AG08395 (cell line): ENCODE data around the gene ALOX12.
"Not testable (repeated sequence)": the region's sequence is repeated elsewhere in the genome, so short reads cannot be mapped to it uniquely, and the experiment has no call there.

Experiments
- DNase-seq: peaks from one replicate; pipeline ENCODE4 v3.0.0; 2012; ENCODE audit warnings: mixed read lengths, low spot score

Gene ALOX12, protein sequence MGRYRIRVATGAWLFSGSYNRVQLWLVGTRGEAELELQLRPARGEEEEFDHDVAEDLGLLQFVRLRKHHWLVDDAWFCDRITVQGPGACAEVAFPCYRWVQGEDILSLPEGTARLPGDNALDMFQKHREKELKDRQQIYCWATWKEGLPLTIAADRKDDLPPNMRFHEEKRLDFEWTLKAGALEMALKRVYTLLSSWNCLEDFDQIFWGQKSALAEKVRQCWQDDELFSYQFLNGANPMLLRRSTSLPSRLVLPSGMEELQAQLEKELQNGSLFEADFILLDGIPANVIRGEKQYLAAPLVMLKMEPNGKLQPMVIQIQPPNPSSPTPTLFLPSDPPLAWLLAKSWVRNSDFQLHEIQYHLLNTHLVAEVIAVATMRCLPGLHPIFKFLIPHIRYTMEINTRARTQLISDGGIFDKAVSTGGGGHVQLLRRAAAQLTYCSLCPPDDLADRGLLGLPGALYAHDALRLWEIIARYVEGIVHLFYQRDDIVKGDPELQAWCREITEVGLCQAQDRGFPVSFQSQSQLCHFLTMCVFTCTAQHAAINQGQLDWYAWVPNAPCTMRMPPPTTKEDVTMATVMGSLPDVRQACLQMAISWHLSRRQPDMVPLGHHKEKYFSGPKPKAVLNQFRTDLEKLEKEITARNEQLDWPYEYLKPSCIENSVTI

DNA sequence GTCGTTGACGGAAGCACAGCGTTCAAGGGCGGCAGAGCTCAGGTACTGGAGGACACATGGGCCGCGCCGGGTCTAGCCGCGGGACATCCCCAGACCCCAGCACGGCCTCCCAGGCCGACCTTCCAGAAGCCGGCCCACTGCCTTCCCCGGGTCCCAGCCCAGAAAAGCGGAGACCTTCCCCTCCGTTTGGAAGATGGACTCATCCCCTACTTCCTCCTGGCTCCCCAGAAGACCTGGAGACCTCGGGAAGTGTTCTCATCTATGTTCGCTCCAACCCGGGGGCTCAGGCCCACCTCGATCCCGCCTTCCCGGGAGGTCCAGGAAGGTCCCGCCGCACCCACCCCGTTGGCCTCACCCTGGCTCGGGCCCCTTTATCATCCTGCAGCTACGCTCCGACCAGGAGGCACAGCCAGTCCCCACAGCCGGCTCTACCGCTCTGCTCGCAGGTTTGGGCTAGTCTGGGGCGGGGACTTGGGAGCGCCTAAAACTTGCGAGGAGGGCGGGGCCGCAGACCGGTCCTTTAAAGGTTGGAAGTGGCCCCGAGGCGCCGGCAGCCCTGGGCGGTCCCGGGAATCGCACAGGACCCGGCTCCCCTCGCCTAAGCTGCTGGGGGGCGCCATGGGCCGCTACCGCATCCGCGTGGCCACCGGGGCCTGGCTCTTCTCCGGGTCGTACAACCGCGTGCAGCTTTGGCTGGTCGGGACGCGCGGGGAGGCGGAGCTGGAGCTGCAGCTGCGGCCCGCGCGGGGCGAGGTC is at the start of gene ALOX12:
Gene ALOX12 (plus strand): TSS at position 550 of the 756 bp plus-strand sequence. CDS start 69 bp downstream, at position 619.
- no peak for DNase-seq

DNA sequence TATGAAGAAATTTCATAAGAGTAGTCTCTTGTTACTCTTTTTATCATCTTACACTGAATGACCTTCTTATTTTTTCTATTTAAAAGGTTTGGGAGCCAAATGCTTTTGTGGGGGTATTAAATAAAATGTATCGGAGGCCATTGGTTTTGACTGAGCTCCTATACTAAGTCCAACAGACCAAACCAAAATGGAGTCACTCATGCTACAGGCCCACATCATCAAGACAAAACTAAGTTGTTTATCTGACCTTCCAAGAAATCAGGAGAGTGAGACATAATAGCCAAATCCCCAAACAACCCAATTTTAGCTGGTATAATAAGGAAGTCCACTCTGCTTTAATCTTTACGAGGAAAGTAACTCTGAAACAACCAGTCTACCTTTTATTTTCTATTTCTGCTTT is 48.1 kb upstream of the ALOX12 start:
- no peak for DNase-seq

DNA sequence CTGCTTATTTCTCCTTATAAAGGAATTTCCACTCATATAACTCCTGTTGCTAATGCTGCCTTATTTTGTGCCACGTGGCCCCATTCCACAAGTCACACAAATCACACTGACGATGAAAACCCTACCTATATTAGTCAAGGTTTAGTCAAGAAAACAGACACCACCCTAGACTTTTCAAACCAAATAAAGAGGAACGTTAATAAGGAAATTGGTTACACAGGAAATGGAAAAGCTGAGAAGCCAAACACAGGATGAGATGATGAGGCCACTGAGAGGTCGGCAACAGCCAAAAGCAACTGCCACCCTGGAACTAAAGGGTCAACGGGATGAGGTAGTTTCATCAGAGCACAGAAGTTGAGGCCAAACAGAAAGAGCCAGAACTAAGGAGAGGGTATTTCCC is 47.3 kb upstream of the ALOX12 start:
- no peak for DNase-seq

DNA sequence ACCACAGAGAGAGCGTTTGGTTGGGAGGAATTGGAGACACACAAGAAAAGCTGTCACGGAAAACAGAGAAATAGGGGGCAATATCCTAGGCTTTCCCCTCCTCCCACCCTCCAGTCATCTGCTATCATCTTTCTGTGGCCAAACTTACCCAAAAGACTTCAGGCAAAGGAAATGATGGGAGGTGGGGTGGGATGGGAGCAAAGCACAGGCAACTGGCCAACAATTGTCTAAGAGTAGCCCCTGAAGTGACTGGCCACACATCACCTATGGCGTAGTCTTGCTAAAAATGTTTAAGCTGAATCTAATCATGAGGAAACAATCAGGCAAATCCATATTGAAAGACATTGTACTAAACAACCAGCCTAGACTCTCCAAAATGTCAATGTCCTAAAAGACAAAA is 46.9 kb upstream of the ALOX12 start:
- DNase-seq: no peak

DNA sequence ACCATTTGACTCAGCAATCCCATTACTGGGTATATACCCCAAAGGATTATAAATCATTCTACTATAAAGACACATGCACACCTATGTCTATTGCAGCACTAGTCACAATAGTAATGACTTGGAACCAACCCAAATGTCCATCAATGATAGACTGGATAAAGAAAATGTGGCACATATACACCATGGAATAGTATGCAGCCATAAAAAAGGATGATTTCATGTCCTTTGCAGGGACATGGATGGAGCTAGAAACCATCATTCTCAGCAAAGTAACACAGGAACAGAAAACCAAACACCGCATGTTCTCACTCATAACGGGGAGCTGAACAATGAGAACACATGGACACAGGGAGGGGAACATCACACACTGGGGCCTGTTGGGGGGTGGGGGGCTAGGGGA is 44.9 kb upstream of the ALOX12 start:
- DNase-seq: not testable (repeated sequence)

DNA sequence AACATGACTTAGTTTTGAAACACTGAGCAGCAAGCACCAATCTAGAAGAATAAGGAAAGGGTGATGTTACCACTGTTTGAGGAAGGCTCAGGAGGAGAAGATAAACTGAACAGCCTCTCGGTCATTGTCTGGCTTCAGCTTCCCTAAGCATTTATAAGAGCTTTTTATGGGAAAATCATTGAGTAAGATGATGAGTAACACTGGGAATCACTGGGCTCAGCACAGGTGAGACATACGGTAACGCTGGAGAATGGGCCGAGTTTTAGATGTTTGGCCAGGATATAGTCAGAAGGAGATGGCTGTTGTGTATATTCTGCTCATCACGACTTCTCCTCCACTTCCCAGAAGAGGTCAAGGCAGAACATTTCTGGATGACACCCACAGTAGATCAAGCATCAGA is 42.2 kb upstream of the ALOX12 start:
- DNase-seq: no peak

DNA sequence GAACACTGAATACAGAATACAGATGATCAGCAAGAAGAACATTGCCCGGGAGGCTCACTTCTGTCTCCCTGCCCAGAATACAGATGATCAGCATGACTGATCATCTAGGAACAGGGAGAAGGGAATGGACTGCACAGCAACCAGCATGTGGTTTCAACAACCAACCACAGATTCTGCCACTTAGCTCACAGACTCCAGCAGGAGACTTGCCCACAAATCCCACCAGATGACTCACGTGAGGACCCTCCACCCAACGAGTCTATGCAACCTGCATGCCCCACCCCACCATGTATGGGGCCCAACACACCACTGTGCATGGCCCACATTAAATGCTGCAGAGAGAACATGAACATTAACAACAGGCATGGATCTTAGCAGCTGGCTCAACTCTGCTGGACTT is 36.1 kb upstream of the ALOX12 start:
- no peak for DNase-seq

DNA sequence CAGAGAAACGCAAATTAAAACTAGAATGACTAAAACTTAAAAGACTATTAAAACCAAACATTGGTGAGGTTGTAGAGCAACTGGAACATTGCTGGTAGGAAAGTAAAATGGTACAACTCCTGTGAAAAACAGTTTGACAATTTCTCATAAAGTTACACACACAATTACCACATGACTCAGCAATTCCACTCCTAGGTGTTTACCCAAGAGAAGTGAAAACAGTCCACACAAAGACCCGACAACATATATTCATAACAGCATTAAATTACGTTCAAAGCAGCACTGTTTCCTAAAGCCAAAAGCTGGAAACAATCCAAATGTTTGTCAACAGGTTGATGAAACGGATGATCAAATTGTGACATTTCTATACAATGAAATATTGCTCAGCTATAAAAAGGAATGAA is 26.5 kb upstream of the ALOX12 start:
- DNase-seq: no peak

DNA sequence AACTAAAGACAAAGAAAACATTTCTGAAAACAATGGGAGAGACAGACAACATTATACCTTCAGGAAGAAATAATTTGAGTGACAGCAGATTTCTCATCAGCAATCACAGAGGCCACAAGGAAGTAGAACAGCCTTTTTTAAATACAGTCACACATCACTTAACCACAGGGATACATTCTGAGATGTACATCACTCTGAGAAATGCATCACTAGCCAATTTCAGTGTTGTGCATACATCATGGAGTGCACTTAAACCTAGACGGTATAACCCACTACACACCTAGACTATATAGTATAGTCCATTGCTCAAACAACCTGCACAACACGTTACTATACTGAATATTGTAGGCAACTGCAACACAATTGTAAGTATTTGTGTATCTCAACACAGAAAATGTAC is 24.9 kb upstream of the ALOX12 start:
- DNase-seq: no peak

DNA sequence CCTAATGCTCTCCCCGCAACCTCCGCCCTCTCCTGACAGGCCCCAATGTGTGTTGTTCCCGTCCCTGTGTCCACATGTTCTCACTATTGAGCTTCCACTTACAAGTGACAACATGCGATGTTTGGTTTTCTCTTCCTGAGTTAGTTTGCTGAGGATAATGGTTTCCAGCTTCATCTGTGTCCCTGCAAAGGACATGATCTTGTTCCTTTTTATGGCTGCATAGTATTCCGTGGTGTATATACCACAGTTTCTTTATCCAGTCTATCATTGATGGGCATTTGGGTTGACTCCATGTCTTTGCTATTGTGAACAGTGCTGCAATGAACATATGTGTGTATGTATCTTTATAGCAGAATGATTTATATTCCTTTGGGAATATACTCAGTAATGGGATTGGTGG is 16.4 kb upstream of the ALOX12 start:
- not testable (repeated sequence) for DNase-seq

DNA sequence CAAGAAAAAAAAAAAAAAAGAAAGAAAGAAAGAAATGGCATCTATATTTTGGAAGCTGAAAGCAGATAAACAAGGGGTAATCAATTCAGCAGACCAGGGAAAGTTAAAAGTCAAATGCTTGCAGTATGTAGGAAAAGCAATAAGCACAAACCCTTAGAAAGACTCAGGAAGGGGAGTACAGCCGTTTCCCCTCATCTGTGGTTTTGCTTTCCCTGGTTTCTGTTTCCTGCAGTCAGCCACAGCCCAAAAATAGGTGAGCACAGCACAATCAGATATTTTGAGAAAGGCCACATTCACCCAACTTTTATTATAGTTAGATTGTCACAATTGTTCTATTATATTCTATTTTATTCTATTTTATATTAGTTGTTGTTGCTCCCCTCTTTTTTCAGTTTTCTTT is 14.4 kb upstream of the ALOX12 start:
- no peak for DNase-seq

DNA sequence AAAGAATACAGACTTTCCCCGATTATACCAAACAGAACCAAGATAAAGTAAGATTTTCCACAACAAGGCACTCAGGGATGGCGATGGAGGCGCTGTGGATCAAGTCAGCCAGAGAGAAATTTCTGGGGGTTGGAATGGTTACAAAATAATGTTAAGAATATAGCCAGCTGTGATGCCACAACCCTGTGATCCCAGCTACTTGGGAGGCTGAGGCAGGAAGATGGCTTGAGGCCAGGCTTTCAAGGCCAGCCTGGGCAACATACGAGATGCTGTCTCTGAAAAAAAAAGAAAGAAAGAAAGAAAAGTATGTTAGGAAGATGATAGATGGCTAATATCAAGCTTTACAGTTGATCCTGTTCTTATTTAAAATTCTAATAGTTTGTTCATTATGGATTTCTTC is 10.6 kb upstream of the ALOX12 start:
- DNase-seq: no peak

DNA sequence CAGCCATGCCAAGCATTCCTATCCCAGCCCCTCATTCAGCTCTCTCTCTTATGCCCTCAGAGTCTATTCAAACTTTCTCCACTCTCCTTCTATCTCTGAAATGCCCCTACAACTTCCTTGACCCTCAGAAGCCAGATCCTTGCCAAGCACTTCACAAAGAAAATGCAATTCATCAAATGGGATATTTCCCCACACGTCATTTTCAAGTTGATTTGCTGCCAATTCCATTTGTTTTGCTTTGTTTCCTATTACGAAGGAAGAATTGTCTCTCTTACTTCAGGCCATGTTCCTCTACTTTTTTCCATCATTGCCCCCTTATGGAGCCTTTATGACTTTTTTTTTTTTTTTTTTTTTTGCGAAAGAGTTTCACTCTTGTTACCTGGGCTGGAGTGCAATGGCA is 9.2 kb upstream of the ALOX12 start:
- no peak for DNase-seq

DNA sequence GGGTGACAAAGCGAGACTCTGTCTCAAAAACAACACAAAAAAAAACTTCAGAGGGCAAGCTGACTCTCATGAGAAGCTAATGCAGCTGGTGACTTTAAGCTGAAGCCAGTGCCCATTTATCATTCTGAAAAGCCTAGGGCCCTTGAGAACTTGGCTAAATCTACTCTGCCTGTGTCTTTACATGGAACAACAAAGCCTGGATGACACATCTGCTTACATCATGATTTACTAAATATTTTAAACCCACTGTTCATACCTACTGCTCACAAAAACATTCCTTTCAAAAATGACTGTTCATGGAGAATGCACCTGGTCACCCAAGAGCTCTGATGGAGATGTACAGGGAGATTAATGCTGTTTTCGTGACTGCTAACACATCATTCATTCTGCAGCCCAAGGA is 6.1 kb upstream of the ALOX12 start:
- DNase-seq: no peak

DNA sequence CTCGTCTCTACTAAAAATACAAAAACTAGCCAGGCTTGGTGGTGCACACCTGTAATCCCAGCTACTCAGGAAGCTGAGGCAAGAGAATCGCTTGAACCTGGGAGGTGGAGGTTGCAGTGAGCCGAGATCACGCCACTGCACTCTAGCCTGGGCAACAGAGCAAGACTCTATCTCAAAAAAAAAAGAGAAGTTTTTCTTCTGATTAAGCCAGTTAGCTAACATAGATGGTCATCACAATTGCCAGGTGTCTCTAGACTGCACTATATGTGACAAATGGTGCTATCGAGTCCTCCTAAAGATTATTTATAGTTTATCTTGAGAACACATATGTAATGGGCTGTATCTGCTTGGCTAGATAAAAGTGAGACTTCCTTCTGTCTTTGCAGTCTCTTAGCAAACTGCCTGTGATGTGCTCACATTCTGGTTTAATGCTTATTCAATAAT is 2.2 kb upstream of the ALOX12 start:
- not testable (repeated sequence) for DNase-seq

DNA sequence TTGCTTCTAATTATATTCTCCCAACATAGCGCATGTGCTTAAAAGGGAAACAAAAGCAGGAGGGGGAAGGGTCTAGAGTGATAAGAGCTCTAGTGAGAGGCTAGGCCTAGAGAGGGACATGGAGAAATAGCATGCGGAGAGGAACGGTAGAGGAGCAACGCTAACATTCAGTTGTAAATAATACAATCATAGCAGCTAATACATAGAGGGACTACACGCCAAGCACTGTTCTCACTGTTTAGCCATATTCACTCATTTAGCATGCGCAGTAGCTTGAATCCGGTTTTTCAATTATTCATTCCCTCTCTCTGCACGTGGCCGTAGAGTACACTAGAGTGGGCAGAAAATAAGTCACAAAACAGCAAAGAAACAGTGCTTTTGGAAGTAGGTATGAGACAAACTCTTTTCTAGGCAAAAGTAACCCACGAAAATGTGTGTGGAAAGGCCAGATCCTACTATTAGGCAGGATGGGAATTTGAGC is 1.7 kb upstream of the ALOX12 start:
- no peak for DNase-seq

DNA sequence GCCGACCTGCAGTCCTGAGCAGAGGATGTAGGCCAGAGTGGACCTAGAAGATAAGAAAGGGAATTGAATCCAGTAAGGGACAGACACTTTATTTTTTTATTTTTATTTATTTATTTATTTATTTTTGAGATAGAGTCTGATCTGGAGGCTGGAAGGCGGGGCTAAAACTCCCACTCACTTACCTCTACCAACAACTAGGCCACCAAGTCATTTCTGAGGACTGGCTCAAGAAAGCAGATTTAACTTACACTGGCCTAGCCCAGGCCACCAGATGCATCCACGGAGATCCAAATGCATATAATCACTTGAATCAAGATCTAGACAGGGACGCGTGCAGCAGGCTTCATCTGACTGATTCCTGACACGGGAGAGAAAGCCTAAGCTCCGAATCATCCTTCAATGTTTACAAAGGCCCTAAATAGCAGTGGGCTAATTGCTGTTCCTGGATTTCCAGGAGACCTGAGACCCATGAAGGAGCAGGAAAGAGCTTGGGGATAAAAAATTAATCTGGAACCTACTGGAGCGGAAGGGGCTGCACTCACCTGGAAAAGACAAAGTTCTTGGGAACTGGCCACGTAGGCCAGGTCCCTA is 1.1 kb upstream of the ALOX12 start:
- no peak for DNase-seq

DNA sequence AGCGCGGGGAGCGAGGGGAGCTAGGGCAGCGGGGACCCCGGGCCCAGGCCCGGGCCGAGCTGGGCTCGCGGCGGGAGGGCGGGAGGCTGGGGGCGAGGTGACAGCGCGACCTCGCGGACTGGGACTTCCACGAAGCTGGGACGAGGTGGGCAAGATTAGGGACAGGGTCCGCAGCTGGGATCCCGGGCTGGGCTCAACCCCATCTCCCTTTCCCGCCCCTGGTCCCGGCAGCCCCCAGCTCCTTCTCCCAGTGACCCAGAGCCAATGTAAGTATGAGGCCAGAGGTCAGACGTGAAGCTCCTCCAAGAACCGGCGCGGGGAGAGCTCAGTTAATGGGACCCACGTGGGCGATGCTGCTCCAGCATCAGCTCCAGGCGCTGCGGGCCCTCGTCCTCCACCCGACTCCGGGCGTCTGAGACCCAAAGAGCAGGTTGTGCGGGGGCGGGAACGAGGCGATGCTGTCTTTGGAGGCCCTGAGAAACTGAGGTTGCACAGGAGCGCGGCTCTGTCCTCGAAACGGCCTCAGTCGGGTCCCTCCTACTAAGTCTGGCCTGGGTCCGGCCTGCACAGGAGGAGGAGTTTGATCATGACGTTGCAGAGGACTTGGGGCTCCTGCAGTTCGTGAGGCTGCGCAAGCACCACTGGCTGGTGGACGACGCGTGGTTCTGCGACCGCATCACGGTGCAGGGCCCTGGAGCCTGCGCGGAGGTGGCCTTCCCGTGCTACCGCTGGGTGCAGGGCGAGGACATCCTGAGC is 585 bp downstream of the ALOX12 start:
- DNase-seq: no peak

DNA sequence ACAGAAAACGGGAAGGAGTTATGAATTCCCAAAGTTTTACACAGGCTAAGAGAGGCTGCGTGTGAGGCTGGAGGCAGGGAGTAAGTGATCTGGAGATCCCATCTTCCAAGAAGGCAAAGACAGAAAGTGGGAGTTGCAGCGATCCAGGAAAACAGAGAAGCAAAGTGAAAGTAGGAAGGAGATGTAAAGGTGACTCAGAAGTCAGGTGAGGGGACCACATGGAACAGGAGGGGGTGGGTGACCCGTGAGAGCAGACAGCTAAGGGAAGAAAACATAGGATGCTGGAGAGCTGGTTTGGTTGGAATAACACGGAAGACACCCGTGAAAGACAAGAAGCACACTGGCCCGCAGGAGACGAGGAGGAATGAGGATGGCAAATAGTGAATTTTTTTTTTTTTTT is 1.3 kb downstream of the ALOX12 start:
- DNase-seq: no peak

DNA sequence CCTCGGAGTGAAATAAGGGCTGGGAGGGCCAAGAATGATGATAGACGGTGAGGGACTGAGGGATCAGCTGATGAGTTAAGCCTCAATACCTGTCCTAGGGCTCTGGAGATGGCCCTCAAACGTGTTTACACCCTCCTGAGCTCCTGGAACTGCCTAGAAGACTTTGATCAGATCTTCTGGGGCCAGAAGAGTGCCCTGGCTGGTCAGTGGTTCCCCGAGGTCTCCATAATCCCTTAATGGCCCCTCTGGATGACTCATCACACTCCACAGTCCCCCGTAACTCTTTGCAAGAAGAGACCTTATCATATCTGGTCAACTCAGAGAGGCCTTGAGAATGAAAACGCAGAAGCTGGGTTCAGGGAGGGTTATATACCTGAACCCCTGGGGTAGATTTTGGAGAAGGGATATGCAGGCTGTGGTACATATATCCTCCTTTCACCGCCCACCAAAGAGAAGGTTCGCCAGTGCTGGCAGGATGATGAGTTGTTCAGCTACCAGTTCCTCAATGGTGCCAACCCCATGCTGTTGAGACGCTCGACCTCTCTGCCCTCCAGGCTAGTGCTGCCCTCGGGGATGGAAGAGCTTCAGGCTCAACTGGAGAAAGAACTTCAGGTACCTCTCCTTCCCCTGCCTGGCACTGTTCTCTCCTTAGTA is 3.1 kb downstream of the ALOX12 start:
- DNase-seq: no peak

DNA sequence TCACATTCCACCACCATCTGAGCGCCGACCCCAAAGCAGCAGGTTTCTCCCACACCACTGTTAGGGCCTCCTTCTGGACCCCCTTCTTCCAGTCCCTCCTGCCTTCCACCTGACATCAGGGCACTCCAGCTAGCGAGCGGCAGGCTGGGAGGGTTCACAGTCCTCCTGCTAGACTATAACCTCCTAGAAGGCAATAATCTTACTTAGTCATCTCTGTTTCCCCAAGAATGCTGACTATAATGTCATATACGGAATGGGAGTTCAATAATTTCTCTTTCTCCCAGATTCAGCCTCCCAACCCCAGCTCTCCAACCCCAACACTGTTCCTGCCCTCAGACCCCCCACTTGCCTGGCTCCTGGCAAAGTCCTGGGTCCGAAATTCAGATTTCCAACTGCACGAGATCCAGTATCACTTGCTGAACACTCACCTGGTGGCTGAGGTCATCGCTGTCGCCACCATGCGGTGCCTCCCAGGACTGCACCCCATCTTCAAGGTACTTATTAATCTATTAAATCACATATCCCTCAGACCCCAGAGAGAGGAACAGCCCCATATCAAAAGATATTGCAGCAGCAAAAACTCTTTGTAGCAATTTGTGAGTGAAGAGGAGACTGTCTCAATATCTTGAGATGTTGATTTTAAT is 5.6 kb downstream of the ALOX12 start:
- no peak for DNase-seq
